Stimulated activated CD4-positive, alpha-beta T cell treated with anti-CD3 and anti-CD28 coated beads, Interleukin-12 subunit alpha, Interleukin-12 subunit beta, amount 100 ng/mL, for 48 hours (primary cell): ENCODE measurements around the gene OPCML.
A peak's percentile ranks its signal among the peaks of the same experiment; 100 is the strongest.

Experiments used
- DNase-seq, 3 donors: peaks; one replicate each; pipeline ENCODE4 v3.0.0-alpha.2; 2020; ENCODE audit warnings: low read depth in 2 of 3, low spot score in 1 of 3

The OPCML gene

DNA sequence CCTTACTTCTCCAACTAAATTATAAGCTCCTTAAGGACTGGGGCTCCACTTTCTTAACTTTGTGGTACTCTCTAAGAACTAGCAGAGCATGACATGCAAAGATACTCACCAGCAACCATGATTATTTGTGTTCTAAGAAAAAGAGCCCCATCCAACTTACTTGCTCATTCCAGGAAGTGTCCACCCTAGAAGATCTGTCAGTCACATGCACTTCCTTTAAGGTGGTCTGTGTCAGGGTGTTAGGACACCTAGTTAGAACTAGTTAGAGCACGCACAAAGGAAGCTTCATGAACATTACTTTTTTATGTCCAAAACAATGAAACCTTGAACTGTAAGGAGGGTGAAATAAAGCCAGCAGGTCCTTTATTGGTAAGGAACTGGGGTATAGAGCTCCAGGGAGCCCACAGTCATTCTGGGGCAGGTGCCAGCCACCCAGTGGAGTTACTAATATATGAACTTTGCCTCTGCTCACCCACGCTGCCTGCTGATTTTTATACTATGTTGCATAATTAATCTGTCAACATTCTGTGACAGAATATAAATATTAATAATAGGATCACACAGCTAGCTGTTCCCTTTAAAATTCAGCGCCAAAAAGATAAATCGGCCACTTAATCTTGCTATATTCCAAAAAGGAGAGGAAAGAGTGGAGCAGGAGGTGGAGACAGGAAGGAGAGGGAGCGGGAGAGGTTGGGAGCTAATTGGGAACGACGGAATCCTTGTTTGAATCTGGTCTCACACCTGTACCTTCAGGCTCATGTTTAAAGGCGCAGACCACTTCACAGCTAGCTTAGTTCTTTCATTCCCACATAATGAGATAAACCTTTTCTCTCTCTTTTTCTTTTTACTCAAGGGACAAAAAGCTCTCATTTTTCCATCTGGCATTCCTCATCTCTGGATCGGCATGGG, 755.0 kb downstream of the OPCML start:
- no peak for DNase-seq

- DNase-seq = no peak
These were observed 758.5 kb downstream of the OPCML start for GRCh38 chr11:132773751-132774150.

DNA sequence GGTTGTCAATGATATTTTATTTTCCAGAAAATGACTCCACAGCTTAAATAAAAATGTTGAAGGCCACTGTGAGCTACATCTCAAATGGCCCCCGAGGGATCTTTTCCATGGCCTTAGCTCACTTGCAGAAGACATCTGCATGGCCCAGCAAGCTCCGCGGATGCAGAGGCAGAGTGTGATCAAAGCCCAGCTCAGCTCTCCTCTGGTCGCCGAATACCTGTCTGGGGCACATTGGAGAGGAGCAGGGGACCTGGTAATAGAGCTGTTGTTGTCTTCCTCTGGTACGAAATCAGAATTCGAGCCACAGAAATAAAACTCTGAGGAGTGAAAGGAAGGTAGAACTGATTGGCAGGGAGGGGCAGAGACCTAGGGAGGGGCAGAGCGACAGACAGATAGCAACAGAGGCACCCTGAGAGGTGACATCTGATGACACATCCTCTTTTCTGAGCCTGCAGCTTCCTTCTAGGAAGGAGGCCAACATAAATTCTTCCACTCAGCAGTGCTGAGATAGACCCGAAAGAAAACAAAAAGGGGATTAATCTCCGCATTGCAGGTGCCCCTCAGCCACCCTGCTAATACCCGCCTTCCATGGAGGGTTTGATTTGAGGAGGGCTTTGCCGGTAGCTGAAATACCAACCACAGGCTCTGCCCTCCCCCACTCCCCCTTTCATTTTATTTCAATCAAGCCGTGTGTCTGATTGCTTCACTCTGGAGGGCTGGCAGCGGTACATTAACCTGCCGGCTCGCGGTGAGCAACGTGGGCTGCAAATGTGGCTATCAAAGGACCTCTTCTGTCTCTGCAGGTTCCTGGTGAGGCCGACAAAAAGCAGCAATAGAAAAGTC, 759.4 kb downstream of the OPCML start:
- DNase-seq = no peak

- no peak for DNase-seq
These were observed 760.6 kb downstream of the OPCML start for GRCh38 chr11:132771746-132772145.

DNA sequence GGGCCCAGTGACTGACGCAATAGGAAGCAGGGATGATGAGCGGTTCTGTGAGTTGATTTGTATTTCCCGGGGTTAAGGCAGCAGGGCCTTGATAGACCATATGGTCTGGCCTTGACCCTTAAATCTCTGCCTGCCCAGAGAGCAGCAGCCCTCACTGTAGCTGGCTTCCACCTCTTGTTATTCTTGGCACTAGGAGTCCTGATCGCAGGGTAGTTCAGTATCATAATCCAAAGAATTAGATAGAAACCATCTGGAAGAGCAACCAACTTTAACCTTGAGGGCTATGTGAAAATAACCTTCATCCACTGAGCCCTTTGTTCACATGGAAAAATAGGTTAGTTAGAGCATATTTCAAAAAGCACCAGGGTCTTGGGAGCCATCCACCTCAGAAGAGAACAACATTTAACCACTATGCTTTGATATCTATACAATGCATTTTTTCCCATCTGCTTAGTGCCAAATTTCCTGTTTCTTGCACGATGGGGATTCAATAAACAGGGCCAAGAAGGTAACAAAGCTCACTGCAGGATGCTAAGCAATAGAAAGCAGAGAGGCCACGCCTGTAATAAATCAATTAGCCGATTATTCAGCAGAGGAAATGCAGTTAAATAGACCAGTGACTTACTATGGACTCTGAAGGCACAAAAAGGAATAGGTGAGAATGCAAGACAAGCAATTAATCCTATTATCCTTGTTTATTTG, 761.3 kb downstream of the OPCML start:
- no peak for DNase-seq

GRCh38 chr11:132763503-132763902, 768.8 kb downstream of the OPCML start:
- DNase-seq = no peak

GRCh38 chr11:132755934-132756333, 776.4 kb downstream of the OPCML start:
- DNase-seq = no peak

DNA sequence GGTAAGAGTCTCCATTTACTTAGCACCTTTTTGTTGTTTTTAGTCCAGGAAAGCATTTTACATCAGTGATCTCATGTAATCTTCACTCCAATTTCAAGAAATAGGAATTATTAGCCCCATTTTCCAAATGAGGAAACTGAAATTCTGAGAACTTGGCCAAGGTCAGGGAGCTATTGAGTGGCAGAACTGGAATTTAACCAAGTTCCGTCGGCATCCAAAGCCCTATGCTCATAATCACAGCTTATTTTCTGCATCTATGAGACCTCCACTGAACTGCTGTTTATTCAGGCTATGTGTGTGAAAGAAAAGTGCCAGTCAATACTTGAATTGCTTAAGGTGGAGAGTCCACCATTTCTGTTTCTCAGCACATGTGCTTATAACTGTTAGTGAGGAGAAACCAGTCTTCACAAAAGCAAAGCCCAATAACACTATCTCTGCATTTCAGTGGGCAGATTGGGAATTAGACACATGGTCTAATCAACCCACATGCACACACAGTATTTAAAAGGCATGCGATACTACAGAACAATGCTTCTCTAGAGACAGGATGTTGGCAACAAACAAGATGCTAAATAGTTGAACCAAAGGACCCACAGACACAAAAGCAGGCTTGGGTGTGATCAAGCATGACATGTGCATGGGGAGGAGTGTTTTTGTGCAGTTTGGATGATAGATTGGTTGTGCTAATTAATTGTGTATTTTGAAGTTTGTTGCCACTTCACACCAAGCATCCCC, 780.6 kb downstream of the OPCML start:
- DNase-seq = no peak

GRCh38 chr11:132746305-132746704, 786.0 kb downstream of the OPCML start:
- no peak for DNase-seq

DNA sequence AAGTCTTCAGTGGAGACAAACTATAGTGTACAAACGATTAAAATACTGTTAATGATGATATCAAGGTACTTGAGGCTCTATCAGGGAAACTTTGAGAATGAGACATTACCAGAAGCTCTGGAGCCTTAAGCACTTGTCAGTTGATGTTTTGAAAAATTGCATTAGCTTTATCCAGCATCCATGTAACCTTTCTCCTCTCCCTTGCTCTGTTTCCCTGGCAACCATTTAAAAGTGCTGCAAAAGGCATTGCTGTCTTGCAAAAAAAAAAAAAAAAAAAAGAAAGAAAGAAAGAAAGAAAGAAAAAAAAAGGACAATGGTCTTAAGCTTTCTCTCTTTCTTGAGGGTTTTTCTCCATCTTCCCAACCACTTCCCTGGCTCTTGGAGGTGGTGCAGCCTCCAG, 787.0 kb downstream of the OPCML start:
- DNase-seq = no peak

DNA sequence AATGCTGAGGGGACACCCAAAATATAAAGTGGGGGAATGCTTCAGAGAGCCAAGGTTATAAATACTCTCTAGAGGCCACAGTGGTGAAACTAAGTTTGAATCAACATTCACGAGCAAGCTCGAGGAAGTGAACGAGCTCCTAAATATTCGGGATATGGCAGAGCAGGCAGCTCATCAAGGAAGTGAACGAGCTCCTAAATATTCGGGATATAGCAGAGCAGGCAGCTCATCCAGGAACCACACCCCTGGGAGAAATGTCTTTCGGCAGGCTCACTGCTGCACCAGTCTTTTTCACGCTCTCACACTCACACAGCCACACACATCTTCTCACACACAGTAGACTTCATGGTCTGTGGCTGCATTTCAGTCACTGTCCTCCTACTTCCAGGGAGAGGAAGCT, 787.5 kb downstream of the OPCML start:
- DNase-seq = no peak

DNA sequence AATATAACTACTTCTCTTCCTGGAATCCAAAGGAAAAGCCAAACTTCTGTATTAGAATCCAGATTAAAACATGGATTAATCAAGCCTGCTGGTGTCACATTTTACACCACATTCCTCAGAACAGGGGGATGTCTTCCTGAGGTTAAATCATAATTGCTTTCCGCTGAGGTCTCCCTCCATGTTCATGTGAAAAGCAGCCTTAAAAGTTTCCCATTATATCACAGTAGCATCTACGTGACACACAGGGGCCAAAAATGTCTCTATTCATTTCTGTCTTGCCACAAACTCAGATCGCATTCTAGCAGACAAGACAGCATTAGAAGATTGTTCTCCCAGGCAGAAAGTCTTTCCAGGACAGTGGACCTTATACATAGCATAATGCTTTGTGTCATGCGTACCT, 788.7 kb downstream of the OPCML start:
- no peak for DNase-seq

DNA sequence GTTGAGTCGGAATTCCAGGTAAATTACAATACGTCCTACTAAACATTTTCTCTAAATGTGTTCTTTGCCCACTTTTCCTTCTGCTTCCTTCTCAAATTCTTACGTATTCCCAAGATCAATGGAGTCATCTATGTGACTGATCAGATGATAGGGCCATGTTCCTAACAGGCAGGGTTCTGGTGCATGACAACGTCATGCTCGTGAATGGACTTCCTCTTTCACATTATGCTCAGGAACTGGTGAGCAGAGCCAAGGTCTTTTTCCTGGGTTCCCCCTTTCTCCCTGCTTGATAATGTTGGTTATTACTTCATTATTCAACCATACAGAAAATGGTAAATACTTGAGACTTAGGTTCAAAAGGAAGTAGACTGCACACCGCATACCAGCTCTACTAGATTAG, 789.4 kb downstream of the OPCML start:
- DNase-seq = no peak

GRCh38 chr11:132734217-132734616, 798.1 kb downstream of the OPCML start:
- DNase-seq = no peak

- DNase-seq = no peak
These were observed 804.3 kb downstream of the OPCML start for GRCh38 chr11:132728026-132728425.

GRCh38 chr11:132721526-132721925, 810.8 kb downstream of the OPCML start:
- no peak for DNase-seq

DNA sequence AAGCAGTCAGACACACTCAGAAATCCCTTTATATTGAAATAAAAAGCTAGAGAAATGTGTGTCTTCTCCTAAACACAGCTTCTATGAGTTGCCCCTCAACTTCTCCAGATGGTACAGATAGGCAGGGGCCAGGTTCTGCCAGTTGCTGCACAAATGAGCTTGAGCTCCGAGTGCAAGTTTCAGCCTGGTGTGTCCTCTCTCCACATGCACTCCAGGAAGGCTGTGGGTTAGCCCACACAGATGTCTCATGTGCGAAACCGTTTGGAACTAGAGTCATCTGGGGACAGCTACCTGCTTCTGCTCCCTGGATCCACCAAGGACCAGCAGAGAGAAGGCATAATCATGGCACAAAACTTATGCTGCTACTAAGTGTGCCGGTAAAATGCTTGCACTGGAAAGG, 812.6 kb downstream of the OPCML start:
- DNase-seq = no peak

GRCh38 chr11:132718711-132719671, 813.3 kb downstream of the OPCML start:
- peak; percentile 14 to 31 (median 28) for DNase-seq

DNA sequence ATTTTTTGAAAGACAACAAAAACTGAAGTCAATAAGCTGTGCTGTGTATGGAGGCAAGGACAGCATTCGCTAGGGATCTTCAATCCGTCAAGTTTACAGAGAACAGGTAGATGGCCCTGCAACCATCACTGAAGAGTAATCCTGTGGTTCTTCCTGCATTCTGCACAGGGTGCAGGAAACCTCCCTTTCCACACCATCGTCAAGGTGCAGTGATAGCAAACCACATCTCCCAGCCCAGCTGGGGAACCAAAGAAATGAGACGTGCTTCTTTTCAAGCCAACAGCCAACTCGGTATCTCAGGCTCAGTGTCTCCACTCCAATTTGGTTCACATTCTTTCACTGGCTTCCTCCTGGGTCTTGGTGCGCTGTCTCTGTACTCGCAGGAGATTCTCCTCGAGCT, 814.5 kb downstream of the OPCML start:
- DNase-seq = no peak

- no peak for DNase-seq
These were observed 816.3 kb downstream of the OPCML start for GRCh38 chr11:132716037-132716436.
